DND-41 (cell line): Measurements from ENCODE around the gene TUBGCP3.

Source experiments
- ATAC-seq: fragments of 200-7000 bp; cut with Tn5 transposase; 3 replicates; pipeline ENCODE4 v1.9.1; 2021; ENCODE audit warnings: low read depth; ENCODE audit not compliant: insufficient read depth
- DNase-seq: peaks from one replicate; pipeline ENCODE4 v3.0.0-alpha.2; 2020
- H2AFZ ChIP-seq: 2 replicates; pipeline ENCODE4 v1.6.0; 2012; ENCODE audit warnings: low read depth, low read length
- H3K27ac ChIP-seq: 2 replicates; pipeline ENCODE4 v1.5.1; 2012; ENCODE audit warnings: low read length, inconsistent platforms
- H3K27me3 ChIP-seq: fragments of 200-600 bp; sonication (generic); 2 replicates; pipeline ENCODE4 v1.6.0; 2012; ENCODE audit warnings: low read length, mild to moderate bottlenecking, inconsistent platforms; ENCODE audit not compliant: insufficient read depth, poor library complexity
- H3K36me3 ChIP-seq: 2 replicates; pipeline ENCODE4 v1.5.1; 2012; ENCODE audit warnings: low read length, inconsistent platforms; ENCODE audit not compliant: insufficient read depth
- H3K4me1 ChIP-seq: 2 replicates; pipeline ENCODE4 v1.5.1; 2012; ENCODE audit warnings: mild to moderate bottlenecking, low read length; ENCODE audit not compliant: insufficient read depth
- H3K4me2 ChIP-seq: 2 replicates; pipeline ENCODE4 v1.6.0; 2012; ENCODE audit warnings: mild to moderate bottlenecking, moderate library complexity, low read length, inconsistent platforms; ENCODE audit not compliant: insufficient read depth
- H3K4me3 ChIP-seq, 2 experiments: fragments of 200-600 bp in 1 of 2; shearing (Covaris generic) in 1 of 2; 2 replicates each; pipeline ENCODE4 v1.5.1; 2012 to 2016; ENCODE audit warnings: inconsistent platforms in 2 of 2, low read length in 2 of 2, mild to moderate bottlenecking in 2 of 2, low read depth in 1 of 2, moderate library complexity in 1 of 2
- H3K79me2 ChIP-seq: 2 replicates; pipeline ENCODE4 v1.6.0; 2012; ENCODE audit warnings: low read length, inconsistent platforms; ENCODE audit not compliant: insufficient read depth
- H3K9ac ChIP-seq: 2 replicates; pipeline ENCODE4 v1.6.0; 2012; ENCODE audit warnings: low read depth, mild to moderate bottlenecking, inconsistent platforms, low read length, moderate library complexity
- H3K9me3 ChIP-seq: 2 replicates; pipeline ENCODE4 v1.5.1; 2012; ENCODE audit warnings: low read length, moderate library complexity, mild to moderate bottlenecking, inconsistent platforms; ENCODE audit not compliant: insufficient read depth, severe bottlenecking
- H4K20me1 ChIP-seq: 2 replicates; pipeline ENCODE4 v1.6.0; 2012; ENCODE audit warnings: low read length; ENCODE audit not compliant: insufficient read depth
- EZH2 ChIP-seq: IDR thresholded peaks from 3 replicates; pipeline ENCODE4 v1.6.1; 2012; ENCODE audit warnings: borderline replicate concordance, low read depth, mild to moderate bottlenecking, moderate library complexity, low read length, inconsistent platforms; ENCODE audit not compliant: severe bottlenecking
- TF ChIP-seq, protein P1 (sequence below): IDR thresholded peaks from 2 replicates; pipeline ENCODE4 v1.5.1; 2012; ENCODE audit warnings: borderline replicate concordance, low read length, moderate library complexity, mild to moderate bottlenecking; ENCODE audit not compliant: poor library complexity, severe bottlenecking; ENCODE audit errors: extremely low read depth

The TUBGCP3 gene

DNA sequence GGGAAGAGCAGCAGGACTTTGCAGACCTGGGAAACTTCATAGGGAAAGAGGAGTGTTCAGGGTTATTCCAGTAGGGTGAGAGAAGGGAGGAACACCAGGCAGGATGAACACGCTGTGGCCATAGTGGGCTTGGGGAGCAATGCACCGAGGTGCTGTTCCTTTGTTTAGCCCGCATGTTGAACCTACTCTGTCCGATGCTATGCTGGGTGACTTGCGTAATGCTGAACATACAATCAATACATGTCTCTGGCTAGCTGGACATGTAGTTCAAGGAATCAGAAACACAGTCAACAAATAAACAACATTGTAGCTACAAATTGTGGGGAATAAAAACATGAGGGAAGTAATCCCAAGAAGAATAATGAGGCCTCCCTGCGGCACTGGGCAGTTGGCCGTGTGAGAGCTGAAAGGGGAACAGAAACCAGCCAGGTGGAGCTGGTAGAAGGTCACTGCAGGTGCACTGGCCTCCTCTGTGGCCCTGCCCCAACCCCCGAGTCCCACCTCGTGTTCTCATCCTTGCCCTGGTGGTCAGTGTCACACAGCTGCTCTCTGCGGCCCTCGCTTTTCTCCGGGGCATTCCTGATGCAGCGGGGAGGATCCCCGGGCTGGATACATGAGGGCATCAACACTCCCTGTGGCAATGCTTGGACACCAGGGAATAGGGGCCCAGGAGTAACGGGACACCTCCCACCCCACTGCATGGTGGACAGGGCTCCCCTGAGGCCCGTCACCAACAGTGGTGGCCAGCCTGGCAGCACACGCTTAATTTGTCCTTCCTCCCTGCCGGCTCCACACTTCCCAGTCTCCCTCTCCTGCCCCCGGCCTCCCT, 36.9 kb upstream of the TUBGCP3 start:
- TF ChIP-seq, protein P1, sequence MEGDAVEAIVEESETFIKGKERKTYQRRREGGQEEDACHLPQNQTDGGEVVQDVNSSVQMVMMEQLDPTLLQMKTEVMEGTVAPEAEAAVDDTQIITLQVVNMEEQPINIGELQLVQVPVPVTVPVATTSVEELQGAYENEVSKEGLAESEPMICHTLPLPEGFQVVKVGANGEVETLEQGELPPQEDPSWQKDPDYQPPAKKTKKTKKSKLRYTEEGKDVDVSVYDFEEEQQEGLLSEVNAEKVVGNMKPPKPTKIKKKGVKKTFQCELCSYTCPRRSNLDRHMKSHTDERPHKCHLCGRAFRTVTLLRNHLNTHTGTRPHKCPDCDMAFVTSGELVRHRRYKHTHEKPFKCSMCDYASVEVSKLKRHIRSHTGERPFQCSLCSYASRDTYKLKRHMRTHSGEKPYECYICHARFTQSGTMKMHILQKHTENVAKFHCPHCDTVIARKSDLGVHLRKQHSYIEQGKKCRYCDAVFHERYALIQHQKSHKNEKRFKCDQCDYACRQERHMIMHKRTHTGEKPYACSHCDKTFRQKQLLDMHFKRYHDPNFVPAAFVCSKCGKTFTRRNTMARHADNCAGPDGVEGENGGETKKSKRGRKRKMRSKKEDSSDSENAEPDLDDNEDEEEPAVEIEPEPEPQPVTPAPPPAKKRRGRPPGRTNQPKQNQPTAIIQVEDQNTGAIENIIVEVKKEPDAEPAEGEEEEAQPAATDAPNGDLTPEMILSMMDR: no peak
- no peak for TF ChIP-seq EZH2
- no peak overlapping the region for H3K4me2 ChIP-seq
- no peak overlapping the region for H3K4me3 ChIP-seq
- H3K36me3 ChIP-seq: no peaks in the 10 kb centered on the region
- ATAC-seq: no peak
- H2AFZ ChIP-seq: no peak overlapping the region
- DNase-seq: no peak
- no peaks in the 10 kb centered on the region for H3K79me2 ChIP-seq
- no peaks in the 10 kb centered on the region for H3K9me3 ChIP-seq
- no peaks in the 10 kb centered on the region for H3K4me1 ChIP-seq
- no peak overlapping the region for H3K9ac ChIP-seq
- peaks cover 3% of the 10 kb centered on the region; the same call in 1 of the 2 replicates for H4K20me1 ChIP-seq
- H3K27ac ChIP-seq: no peak overlapping the region
- H3K27me3 ChIP-seq: peaks cover 3% of the 10 kb centered on the region

DNA sequence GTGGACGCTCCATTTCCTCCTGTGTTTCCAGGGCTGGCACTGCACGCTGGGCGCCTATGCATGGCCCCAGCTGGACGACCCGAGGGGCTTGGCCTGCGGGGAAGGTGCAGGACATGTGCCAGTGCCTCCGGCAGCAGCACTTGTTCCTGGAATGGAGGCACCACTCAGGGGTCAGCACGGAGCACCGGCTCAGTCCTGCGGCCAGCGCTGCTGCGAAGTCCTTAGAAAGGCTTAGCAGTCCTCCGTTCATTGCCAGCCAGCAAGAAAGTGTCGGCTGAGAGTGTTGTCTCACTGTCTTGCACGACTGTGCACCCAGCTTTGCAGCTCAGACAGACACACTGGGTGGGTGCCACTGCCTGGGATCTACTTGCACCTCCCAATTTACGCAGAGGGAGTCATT, 36.1 kb upstream of the TUBGCP3 start:
- no peak overlapping the region for H2AFZ ChIP-seq
- no peak overlapping the region for H3K4me3 ChIP-seq
- no peak overlapping the region for H3K9ac ChIP-seq
- no peak overlapping the region for H3K4me2 ChIP-seq
- no peak for ATAC-seq
- H3K36me3 ChIP-seq: no peaks in the 10 kb centered on the region
- DNase-seq: no peak
- no peaks in the 10 kb centered on the region for H3K9me3 ChIP-seq
- H3K27me3 ChIP-seq: peaks cover 3% of the 10 kb centered on the region
- H3K27ac ChIP-seq: no peak overlapping the region
- no peak for TF ChIP-seq EZH2
- TF ChIP-seq, protein P1: no peak
- H3K4me1 ChIP-seq: no peaks in the 10 kb centered on the region
- H4K20me1 ChIP-seq: peaks cover 3% of the 10 kb centered on the region; the same call in 1 of the 2 replicates
- H3K79me2 ChIP-seq: no peaks in the 10 kb centered on the region

DNA sequence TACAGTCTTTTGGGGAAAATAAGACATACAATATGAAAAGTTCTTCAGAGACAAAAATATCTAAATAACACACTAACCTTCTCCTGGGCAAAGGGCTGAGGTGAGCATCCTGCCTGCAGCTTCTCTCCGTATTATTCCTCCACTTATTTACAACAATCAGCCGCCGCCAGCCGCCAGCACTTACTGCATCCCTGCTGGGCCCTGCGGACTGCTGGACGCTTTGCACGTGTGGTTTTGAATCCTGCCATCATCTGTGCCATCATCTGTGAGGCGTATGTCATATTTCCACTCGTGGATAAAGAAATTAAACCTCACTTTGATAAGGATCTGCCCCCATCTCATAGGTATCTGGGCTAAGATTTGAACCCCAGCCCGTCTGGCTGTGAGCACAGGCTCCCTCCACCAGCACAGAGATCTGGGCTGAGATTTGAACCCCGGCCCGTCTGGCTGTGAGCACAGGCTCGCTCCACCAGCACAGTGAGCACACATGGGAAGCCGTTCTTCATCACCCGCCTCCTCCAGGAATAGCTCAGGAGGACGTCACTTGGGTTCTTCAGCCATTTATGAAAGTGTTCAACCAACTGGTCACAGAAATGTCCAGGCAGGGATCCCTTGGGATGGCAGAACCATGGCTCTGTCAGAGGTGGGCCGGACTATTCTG, 35.2 kb upstream of the TUBGCP3 start:
- Histone ChIP-seq H2AFZ (no peak overlapping the region), H4K20me1 (peaks cover 3% of the 10 kb centered on the region; the same call in 1 of the 2 replicates), H3K36me3 (no peaks in the 10 kb centered on the region), H3K4me2 (no peak overlapping the region), H3K9me3 (no peaks in the 10 kb centered on the region), H3K4me1 (no peaks in the 10 kb centered on the region), H3K4me3 (no peak overlapping the region), H3K27me3 (peaks cover 3% of the 10 kb centered on the region), H3K9ac (no peak overlapping the region), H3K27ac (no peak overlapping the region), H3K79me2 (no peaks in the 10 kb centered on the region)
- ATAC-seq (no peak), DNase-seq (no peak)
- no peak for TF ChIP-seq EZH2

DNA sequence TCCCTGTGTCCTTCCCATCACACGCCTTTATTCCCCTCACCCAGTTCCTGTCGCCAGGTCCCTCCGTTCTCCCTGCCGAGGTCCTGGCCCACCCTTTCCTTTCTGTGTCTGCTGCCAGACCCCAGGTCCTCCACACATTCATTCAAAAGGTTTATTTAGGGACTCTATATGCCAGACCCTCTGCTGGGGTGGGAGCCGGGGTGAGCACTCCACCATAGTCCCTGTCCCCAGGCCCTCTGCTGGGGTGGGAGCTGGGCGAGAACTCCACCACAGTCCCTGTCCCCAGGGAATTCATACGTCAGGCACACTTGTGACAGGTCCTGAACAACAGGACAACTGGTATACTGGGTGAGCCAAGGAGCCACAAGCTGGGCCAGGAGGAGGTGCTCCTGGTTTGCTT, 34.4 kb upstream of the TUBGCP3 start:
- no peaks in the 10 kb centered on the region for H3K36me3 ChIP-seq
- no peak overlapping the region for H3K27ac ChIP-seq
- no peak overlapping the region for H3K9ac ChIP-seq
- no peaks in the 10 kb centered on the region for H3K9me3 ChIP-seq
- no peak overlapping the region for H3K4me3 ChIP-seq
- no peaks in the 10 kb centered on the region for H3K4me1 ChIP-seq
- H3K27me3 ChIP-seq: peaks cover 3% of the 10 kb centered on the region
- DNase-seq (no peak), ATAC-seq (no peak)
- no peak for TF ChIP-seq EZH2
- TF ChIP-seq, protein P1: no peak
- H3K79me2 ChIP-seq: no peaks in the 10 kb centered on the region
- H2AFZ ChIP-seq: no peak overlapping the region
- H4K20me1 ChIP-seq: peaks cover 3% of the 10 kb centered on the region; the same call in 1 of the 2 replicates
- H3K4me2 ChIP-seq: no peak overlapping the region
